Transverse colon (tissue), 4 donors: ENCODE data around the gene CCL21. TPM values are rescaled to one million over a fixed set of nuclear protein-coding genes. Genes with fewer than 3 reads are reported as not detected.

Experiments
- DNase-seq: peaks from one replicate; pipeline ENCODE4 v3.0.0-alpha.2; 2019
- H3K27ac ChIP-seq, 4 donors: fragments of 200-600 bp; sonication (generic); 2 replicates each; pipeline ENCODE4 v1.5.1; 2016 to 2018; ENCODE audit warnings: inconsistent platforms in 4 of 4
- H3K27me3 ChIP-seq: fragments of 200-600 bp; sonication (generic); 2 replicates; pipeline ENCODE4 v1.5.1; 2017; ENCODE audit warnings: inconsistent platforms
- H3K36me3 ChIP-seq, 4 donors: fragments of 200-600 bp; sonication (generic); 2 replicates each; pipeline ENCODE4 v1.5.1; 2017 to 2019; ENCODE audit warnings: inconsistent platforms in 4 of 4
- H3K4me1 ChIP-seq, 4 donors: fragments of 200-600 bp; sonication (generic); 2 replicates each; pipeline ENCODE4 v1.5.1; 2017 to 2020; ENCODE audit warnings: inconsistent platforms in 4 of 4
- H3K4me3 ChIP-seq, 4 donors: fragments of 200-600 bp; sonication (generic); 1 replicate in 1 of 4; 2 replicates in 3 of 4; pipeline versions ENCODE4 v1.5.1 to v1.6.1; 2017 to 2019; ENCODE audit warnings: inconsistent platforms in 4 of 4
- H3K9me3 ChIP-seq, 2 donors: fragments of 200-600 bp; sonication (generic); 2 replicates each; pipeline ENCODE4 v1.5.1; 2017 to 2019; ENCODE audit warnings: inconsistent platforms in 2 of 2
- EP300 ChIP-seq: sonication (generic); formaldehyde crosslinking; IDR thresholded peaks from one replicate; pipeline ENCODE4 v1.6.1; 2017; ENCODE audit warnings: antibody characterized with exemption, low read depth
- POLR2A ChIP-seq: fragments of 450-650 bp; IDR thresholded peaks from one replicate; pipeline ENCODE4 v1.6.1; 2016; ENCODE audit warnings: antibody characterized with exemption, mild to moderate bottlenecking, moderate library complexity
- POLR2AphosphoS5 ChIP-seq, 3 donors: sonication (generic); formaldehyde crosslinking; IDR thresholded peaks; one replicate each; pipeline ENCODE4 v1.6.1; 2016; ENCODE audit warnings: antibody characterized with exemption in 3 of 3
- WGBS, 2 donors: methylation state at CpG; one replicate each; pipeline ENCODE4 v1.1.5; 2018; ENCODE audit warnings: low coverage in 1 of 2; 5-methylcytosine and 5-hydroxymethylcytosine counted together
- in situ Hi-C, 4 donors: fragments of 200-750 bp; cut with MboI; loops; one replicate each; pipeline versions ENCODE4 v1.15.0 to v1.15.1; 2017; ENCODE audit warnings: low sequenced_read_pairs in 3 of 4, low pct_ligation_motif_present in 1 of 4, low pct_unique_long_range_greater_than_20kb in 1 of 4
- intact Hi-C: fragments of 100-400 bp; cut with DNase I; formaldehyde crosslinking; loops from one replicate; pipeline ENCODE4 v1.15.1; 2023; ENCODE audit warnings: low total_unique reads
- total RNA-seq, 4 donors: library from RNA; depleted of rRNA; stranded (reverse); fragments of >200 nt; gene quantifications; one replicate each; pipeline ENCODE4 v1.1.0, GENCODE V29; 2016
- TF ChIP-seq, protein P1 (sequence below), 5 experiments: fragments of 200-600 bp in 3 of 5; fragments of 450-650 bp in 2 of 5; sonication (generic) in 3 of 5; IDR thresholded peaks; 1 replicate in 2 of 5; 2 replicates in 3 of 5; pipeline ENCODE4 v1.5.1; 2016 to 2017; ENCODE audit warnings: antibody characterized with exemption in 5 of 5, inconsistent platforms in 3 of 5, mild to moderate bottlenecking in 2 of 5, moderate library complexity in 1 of 5

Gene CCL21
- total RNA-seq, 4 donors from 2014 or later = 45.4 to 123 (median 60.1) TPM

DNA sequence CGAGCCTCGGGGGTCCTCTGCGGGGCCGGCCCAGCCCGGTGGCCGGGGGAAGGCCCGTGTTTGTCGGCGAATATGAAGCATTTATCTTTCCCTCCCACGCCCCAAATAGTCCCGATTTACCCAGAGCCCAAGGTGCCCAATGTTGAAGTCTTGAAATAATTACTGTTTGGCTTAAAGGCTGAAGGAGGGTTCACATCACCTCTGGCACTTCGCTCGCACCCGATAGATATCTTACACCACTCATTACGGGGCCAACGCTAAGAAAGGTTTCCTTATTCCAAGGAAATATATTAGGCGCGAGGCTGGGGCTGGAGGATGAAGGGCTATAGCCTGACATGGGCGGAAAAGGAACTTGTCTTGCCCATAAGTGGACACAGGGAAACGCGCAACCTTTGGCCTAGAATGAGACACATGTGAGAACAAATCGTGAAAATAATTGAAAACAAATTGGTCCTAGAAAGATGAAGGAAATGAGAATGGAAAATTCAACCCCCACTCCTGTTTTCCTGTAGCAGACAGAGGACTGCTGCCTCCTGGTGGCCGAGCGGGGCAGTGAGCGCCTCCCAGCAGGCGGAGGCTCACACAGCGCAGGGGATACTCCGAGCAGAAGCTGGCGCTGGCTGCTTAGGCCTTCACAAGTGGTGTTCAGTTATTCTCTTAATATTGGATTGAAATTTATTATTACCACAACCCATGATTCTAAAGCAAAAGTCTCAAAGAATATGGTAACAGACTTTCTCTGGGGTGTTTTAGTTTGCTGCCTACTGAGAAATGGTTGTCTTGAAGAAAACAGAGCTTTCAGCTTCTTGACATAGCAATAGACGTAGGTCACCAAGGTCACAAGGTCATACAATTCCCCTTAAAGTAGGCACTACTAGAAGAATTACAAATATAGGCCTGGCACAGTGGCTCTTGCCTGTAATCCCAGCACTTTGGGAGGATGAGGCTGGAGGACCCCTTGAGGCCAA, 7.9 kb downstream of the CCL21 start:
- in situ Hi-C loops = no loop called here
- peak; percentile 91 for DNase-seq
- H3K36me3 ChIP-seq = no peaks in the 10 kb centered on the region
- intact Hi-C loops = no loop called here
- no peak for TF ChIP-seq POLR2A
- TF ChIP-seq, protein P1, sequence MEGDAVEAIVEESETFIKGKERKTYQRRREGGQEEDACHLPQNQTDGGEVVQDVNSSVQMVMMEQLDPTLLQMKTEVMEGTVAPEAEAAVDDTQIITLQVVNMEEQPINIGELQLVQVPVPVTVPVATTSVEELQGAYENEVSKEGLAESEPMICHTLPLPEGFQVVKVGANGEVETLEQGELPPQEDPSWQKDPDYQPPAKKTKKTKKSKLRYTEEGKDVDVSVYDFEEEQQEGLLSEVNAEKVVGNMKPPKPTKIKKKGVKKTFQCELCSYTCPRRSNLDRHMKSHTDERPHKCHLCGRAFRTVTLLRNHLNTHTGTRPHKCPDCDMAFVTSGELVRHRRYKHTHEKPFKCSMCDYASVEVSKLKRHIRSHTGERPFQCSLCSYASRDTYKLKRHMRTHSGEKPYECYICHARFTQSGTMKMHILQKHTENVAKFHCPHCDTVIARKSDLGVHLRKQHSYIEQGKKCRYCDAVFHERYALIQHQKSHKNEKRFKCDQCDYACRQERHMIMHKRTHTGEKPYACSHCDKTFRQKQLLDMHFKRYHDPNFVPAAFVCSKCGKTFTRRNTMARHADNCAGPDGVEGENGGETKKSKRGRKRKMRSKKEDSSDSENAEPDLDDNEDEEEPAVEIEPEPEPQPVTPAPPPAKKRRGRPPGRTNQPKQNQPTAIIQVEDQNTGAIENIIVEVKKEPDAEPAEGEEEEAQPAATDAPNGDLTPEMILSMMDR (IDR thresholded peaks at IDR 0.05) = peak; percentile 95 to 99 (median 98)
- TF ChIP-seq POLR2AphosphoS5 (IDR thresholded peaks at IDR 0.05) = peak in 2 of 3 donors; percentile 22 to 61
- TF ChIP-seq EP300 = no peak
- peaks cover 3 to 22% (median 4%) of the 10 kb centered on the region in 4 donors for H3K4me1 ChIP-seq
- H3K4me3 ChIP-seq = peak overlapping the region; percentile 45 to 71 (median 64)
- H3K9me3 ChIP-seq = no peaks in the 10 kb centered on the region
- H3K27me3 ChIP-seq = peaks cover 8% of the 10 kb centered on the region
- H3K27ac ChIP-seq = peak overlapping the region; percentile 68 to 84 (median 76)
- 2 to 9% methylated on average over 7 to 29 of the region's 30 CpGs for WGBS, 2 donors

DNA sequence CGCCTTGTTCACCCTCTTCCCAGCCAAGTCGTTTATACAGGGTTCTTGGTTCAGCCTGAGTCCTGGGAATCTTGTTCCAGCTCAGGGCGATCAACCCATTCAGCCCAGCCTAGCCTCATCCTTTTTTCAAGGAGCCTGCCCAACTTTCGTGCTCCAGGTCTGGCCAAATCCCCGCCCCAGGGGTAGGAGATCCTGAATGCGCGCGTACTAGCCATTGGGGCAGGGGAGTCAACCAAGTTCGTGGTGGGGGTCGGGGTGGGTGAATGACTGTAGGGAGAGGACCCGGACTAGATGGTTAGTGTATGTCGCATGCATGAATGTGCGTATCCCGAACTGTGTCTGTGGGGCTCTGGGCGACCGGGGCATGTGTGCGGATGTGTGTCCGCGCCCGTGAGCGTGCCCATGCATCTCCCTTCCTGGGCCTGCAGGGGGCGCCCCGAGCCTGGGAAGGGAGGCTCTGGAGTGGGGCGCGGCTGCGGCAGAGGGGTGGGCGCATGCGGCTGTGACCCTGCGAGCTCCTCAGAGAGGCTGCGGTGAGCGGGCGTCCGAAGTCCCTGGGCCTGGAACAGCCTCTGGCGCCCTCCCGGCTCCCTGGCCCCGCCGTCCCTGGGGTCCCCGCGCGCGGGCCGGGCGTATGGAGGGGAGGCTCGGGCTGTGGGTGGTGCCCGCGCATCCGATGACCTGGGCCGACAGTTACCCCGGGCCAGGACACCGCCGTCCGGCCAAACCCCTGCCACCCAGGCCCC, 8.7 kb downstream of the CCL21 start:
- in situ Hi-C loops (no loop called here), intact Hi-C loops (no loop called here)
- WGBS, 2 donors = 13% methylated on average over 43 of the region's 52 CpGs; no CpG with 5 or more reads in 1 of the 2 donors
- peak; percentile 79 for DNase-seq
- Histone ChIP-seq H3K27ac (peak overlapping the region; percentile 68 to 84 (median 76)), H3K4me3 (peak overlapping the region; percentile 45 to 71 (median 64)), H3K4me1 (peaks cover 3 to 22% (median 4%) of the 10 kb centered on the region in 4 donors), H3K9me3 (no peaks in the 10 kb centered on the region), H3K27me3 (peaks cover 8% of the 10 kb centered on the region), H3K36me3 (no peaks in the 10 kb centered on the region)
- TF ChIP-seq EP300 (no peak), POLR2AphosphoS5 (IDR thresholded peaks at IDR 0.05) (peak in 1 of 3 donors; percentile 6)
- TF ChIP-seq, protein P1 (IDR thresholded peaks at IDR 0.05) = peak; percentile 75 to 96 (median 94)

DNA sequence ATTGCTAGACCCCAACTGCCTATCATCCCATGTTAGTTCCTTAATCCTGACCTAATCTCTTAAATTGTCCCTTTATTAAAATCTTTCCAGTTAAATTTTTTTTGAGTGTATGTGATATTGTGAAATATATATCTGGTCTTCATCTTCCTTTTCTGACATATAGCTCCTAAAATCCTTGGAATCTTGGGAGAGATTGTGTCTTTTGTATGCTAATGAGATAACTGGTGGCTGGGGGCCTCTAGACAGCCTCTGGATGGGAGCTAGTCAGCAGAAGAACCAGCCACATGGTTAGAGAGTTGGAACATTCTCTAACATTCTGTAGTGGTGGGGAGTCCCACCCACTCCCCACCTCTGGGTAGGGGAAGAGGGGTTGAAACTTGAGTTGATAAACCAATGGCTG, 15.1 kb downstream of the CCL21 start:
- Histone ChIP-seq H3K4me3 (no peak overlapping the region), H3K27ac (no peak overlapping the region), H3K4me1 (no peaks in the 10 kb centered on the region), H3K27me3 (no peaks in the 10 kb centered on the region), H3K9me3 (no peaks in the 10 kb centered on the region), H3K36me3 (no peaks in the 10 kb centered on the region)
- in situ Hi-C loops (no loop called here), intact Hi-C loops (no loop called here)
- TF ChIP-seq POLR2AphosphoS5 (IDR thresholded peaks at IDR 0.05) (no peak), EP300 (no peak), POLR2A (no peak)
- TF ChIP-seq, protein P1 (IDR thresholded peaks at IDR 0.05) = no peak
- no peak for DNase-seq

DNA sequence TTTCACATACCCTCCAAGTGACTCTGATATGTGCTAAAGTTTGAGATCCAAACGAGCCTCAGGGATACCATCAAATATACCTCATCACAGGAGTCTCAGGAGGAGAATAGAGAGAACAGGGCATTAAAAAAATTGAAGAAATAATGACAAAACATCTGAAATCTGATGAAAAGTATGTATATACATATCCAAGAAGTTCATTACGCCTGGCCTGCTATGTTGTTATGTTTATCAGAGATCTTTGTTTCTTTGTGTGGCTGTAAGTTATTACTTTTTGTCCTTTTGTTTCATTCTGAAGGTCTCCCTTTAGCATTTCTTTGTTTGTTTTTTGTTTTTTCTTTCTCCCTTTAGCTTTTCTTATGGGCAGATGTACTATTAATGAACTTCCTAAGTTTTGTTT, 16.4 kb downstream of the CCL21 start:
- 67 to 70% methylated on average over 1 to 2 of the region's 2 CpGs for WGBS, 2 donors
- no peak for TF ChIP-seq EP300
- no peak for TF ChIP-seq POLR2A
- TF ChIP-seq, protein P1 (IDR thresholded peaks at IDR 0.05) = no peak
- TF ChIP-seq POLR2AphosphoS5 (IDR thresholded peaks at IDR 0.05) = no peak
- no peaks in the 10 kb centered on the region for H3K27me3 ChIP-seq
- H3K27ac ChIP-seq = no peak overlapping the region
- H3K9me3 ChIP-seq = no peaks in the 10 kb centered on the region
- H3K36me3 ChIP-seq = no peaks in the 10 kb centered on the region
- no peak for DNase-seq
- no peak overlapping the region for H3K4me3 ChIP-seq
- peaks cover 0 to 10% (median 0%) of the 10 kb centered on the region in 4 donors for H3K4me1 ChIP-seq
- in situ Hi-C loops (no loop called here), intact Hi-C loops (no loop called here)
